NCI-H1105 treated with DMSO at 0.1 percent for 48 hours (cell line): Measurements from ENCODE around the gene ARHGAP22.

Experiments
- DNase-seq: peaks from one replicate; lab custom pipeline; 2025; lab: John Stamatoyannopoulos, UW

Gene ARHGAP22

GRCh38 chr10:48496831-48497779, 107.8 kb downstream of the ARHGAP22 start:
- no peak for DNase-seq

- no peak for DNase-seq
Observed at GRCh38 chr10:48496105-48496830, 108.6 kb downstream of the ARHGAP22 start.

GRCh38 chr10:48495282-48496045, 109.4 kb downstream of the ARHGAP22 start:
- no peak for DNase-seq

- DNase-seq = no peak
Observed at GRCh38 chr10:48494611-48495010, 110.3 kb downstream of the ARHGAP22 start.

GRCh38 chr10:48494073-48494472, 110.8 kb downstream of the ARHGAP22 start:
- DNase-seq = no peak

- peak; percentile 36 for DNase-seq
Observed at GRCh38 chr10:48493083-48493871, 111.6 kb downstream of the ARHGAP22 start.

- no peak for DNase-seq
Observed at GRCh38 chr10:48492201-48492600, 112.7 kb downstream of the ARHGAP22 start.

GRCh38 chr10:48491392-48492139, 113.3 kb downstream of the ARHGAP22 start:
- no peak for DNase-seq

- no peak for DNase-seq
Observed at GRCh38 chr10:48490946-48491345, 113.9 kb downstream of the ARHGAP22 start.

GRCh38 chr10:48490571-48490940, 114.3 kb downstream of the ARHGAP22 start:
- DNase-seq = no peak

- no peak for DNase-seq
Observed at GRCh38 chr10:48489099-48489498, 115.8 kb downstream of the ARHGAP22 start.

GRCh38 chr10:48487244-48487643, 117.6 kb downstream of the ARHGAP22 start:
- DNase-seq = no peak

- DNase-seq = no peak
Observed at GRCh38 chr10:48485711-48486110, 119.2 kb downstream of the ARHGAP22 start.

GRCh38 chr10:48484911-48485310, 120.0 kb downstream of the ARHGAP22 start:
- no peak for DNase-seq

GRCh38 chr10:48482207-48482606, 122.7 kb downstream of the ARHGAP22 start:
- no peak for DNase-seq

- DNase-seq = no peak
Observed at GRCh38 chr10:48481385-48481784, 123.5 kb downstream of the ARHGAP22 start.

GRCh38 chr10:48480397-48481374, 124.2 kb downstream of the ARHGAP22 start:
- no peak for DNase-seq

GRCh38 chr10:48478980-48479811, 125.7 kb downstream of the ARHGAP22 start:
- no peak for DNase-seq

- no peak for DNase-seq
Observed at GRCh38 chr10:48478469-48478868, 126.4 kb downstream of the ARHGAP22 start.
